GM12891 (cell line): Measurements from ENCODE around the gene MAMSTR.

Experiments
- POLR2A ChIP-seq: IDR thresholded peaks from 2 replicates; pipeline ENCODE4 v1.6.1; 2011; ENCODE audit warnings: low read depth, low read length, control low read depth
- POLR2AphosphoS5 ChIP-seq: IDR thresholded peaks from 2 replicates; pipeline ENCODE4 v1.6.1; 2011; ENCODE audit warnings: low read depth, low read length, control low read depth
- SPI1 ChIP-seq: IDR thresholded peaks from 2 replicates; pipeline ENCODE4 v1.6.1; 2011; ENCODE audit warnings: low read depth, low read length, control low read depth
- TAF1 ChIP-seq: IDR thresholded peaks from 2 replicates; pipeline ENCODE4 v1.6.1; 2011; ENCODE audit warnings: low read depth, low read length, control low read depth

GRCh38 chr19:48713041-48713863 lies 6.3 kb downstream of the MAMSTR start:
- TF ChIP-seq POLR2AphosphoS5 (no peak), POLR2A (no peak), SPI1 (no peak), TAF1 (no peak)
